B cell (primary cell): Measurements from ENCODE around the gene CD14. TPM values are rescaled to one million over a fixed set of nuclear protein-coding genes. Genes with fewer than 3 reads are reported as not detected.

Source experiments
- ATAC-seq: fragments of 200-7000 bp; cut with Tn5 transposase; one replicate; pipeline ENCODE4 v1.10.0; 2021; ENCODE audit warnings: low read depth, mild to moderate bottlenecking, moderate number of reproducible peaks, moderate library complexity
- CTCF ChIA-PET: fragments of 350-600 bp; sonication (Branson Sonifier 250); formaldehyde crosslinking; loops from one replicate; lab custom pipeline; 2021; ENCODE audit warnings: antibody characterized with exemption, inconsistent platforms; lab: Charles Lee
- POLR2A ChIA-PET: fragments of 350-600 bp; sonication (Branson Sonifier 250); formaldehyde crosslinking; loops from one replicate; lab custom pipeline; 2021; ENCODE audit warnings: antibody characterized with exemption; lab: Charles Lee
- DNase-seq: peaks from one replicate; pipeline ENCODE4 v3.0.0; 2013
- H2AFZ ChIP-seq: 2 replicates; pipeline ENCODE4 v1.6.1; 2012; ENCODE audit warnings: mild to moderate bottlenecking, low read depth, low read length; ENCODE audit not compliant: insufficient read depth, poor library complexity, severe bottlenecking
- H3K27ac ChIP-seq, 2 donors: 1 replicate in 1 of 2; 2 replicates in 1 of 2; pipeline ENCODE4 v1.5.1; 2012 to 2013; ENCODE audit warnings: low read length in 2 of 2, mild to moderate bottlenecking in 2 of 2, moderate library complexity in 1 of 2
- H3K27me3 ChIP-seq, 4 experiments: fragments of 200-600 bp in 1 of 4; sonication (generic) in 1 of 4; replicated peaks in 1 of 4; 1 replicate in 2 of 4; 2 replicates in 2 of 4; pipeline versions ENCODE4 v1.6.1 to v1.7.0; 2013 to 2016; ENCODE audit warnings: low read length in 3 of 4, mild to moderate bottlenecking in 2 of 4, mixed read lengths in 1 of 4, moderate library complexity in 1 of 4; ENCODE audit not compliant: insufficient read depth in 4 of 4, control insufficient read depth in 3 of 4; ENCODE audit errors: control extremely low read depth in 1 of 4
- H3K36me3 ChIP-seq, 2 experiments: replicated peaks in 1 of 2; 1 replicate in 1 of 2; 2 replicates in 1 of 2; pipeline versions ENCODE4 v1.6.1 to v1.7.1; 2013; ENCODE audit warnings: low read length in 1 of 2; ENCODE audit not compliant: insufficient read depth in 2 of 2, control insufficient read depth in 1 of 2; ENCODE audit errors: control extremely low read depth in 1 of 2, extremely low read depth in 1 of 2
- H3K4me1 ChIP-seq, 2 donors: fragments of 200-600 bp in 1 of 2; sonication (generic) in 1 of 2; 1 replicate in 1 of 2; 2 replicates in 1 of 2; pipeline versions ENCODE4 v1.5.1 to v1.6.1; 2013 to 2017; ENCODE audit warnings: low read length in 2 of 2; ENCODE audit not compliant: control insufficient read depth in 2 of 2, insufficient read depth in 2 of 2
- H3K4me2 ChIP-seq: replicated peaks from 2 replicates; pipeline ENCODE3; 2012; ENCODE audit warnings: mild to moderate bottlenecking, low read depth, low read length; ENCODE audit not compliant: poor library complexity, severe bottlenecking
- H3K4me3 ChIP-seq, 5 experiments: fragments of 200-600 bp in 1 of 5; sonication (generic) in 1 of 5; 1 replicate in 3 of 5; 2 replicates in 2 of 5; pipeline versions ENCODE4 v1.5.1 to v1.7.0; 2011 to 2016; ENCODE audit warnings: low read length in 4 of 5, mild to moderate bottlenecking in 4 of 5, low read depth in 2 of 5, control low read depth in 1 of 5, moderate library complexity in 1 of 5; ENCODE audit not compliant: insufficient read depth in 1 of 5; ENCODE audit errors: control extremely low read depth in 1 of 5, extremely low read depth in 1 of 5
- H3K79me2 ChIP-seq: fragments of 200-600 bp; sonication (generic); one replicate; pipeline ENCODE4 v1.6.0; 2016; ENCODE audit warnings: low read length; ENCODE audit not compliant: control insufficient read depth, insufficient read depth
- H3K9ac ChIP-seq: fragments of 200-600 bp; sonication (generic); 2 replicates; pipeline ENCODE4 v1.6.1; 2017; ENCODE audit warnings: mild to moderate bottlenecking, low read length, moderate library complexity
- H3K9me3 ChIP-seq, 3 donors: one replicate each; pipeline versions ENCODE4 v1.6.1 to v1.7.1; 2013; ENCODE audit warnings: low read length in 2 of 3; ENCODE audit not compliant: control insufficient read depth in 2 of 3, insufficient read depth in 1 of 3; ENCODE audit errors: control extremely low read depth in 1 of 3
- H4K20me1 ChIP-seq: 2 replicates; pipeline ENCODE4 v1.6.0; 2012; ENCODE audit warnings: mild to moderate bottlenecking, low read length; ENCODE audit not compliant: insufficient read depth, control insufficient read depth, poor library complexity, severe bottlenecking
- H3K27ac Mint-ChIP-seq: one replicate; pipeline ENCODE4 v1.8.0; 2021; ENCODE audit warnings: mixed read lengths
- H3K27me3 Mint-ChIP-seq: one replicate; pipeline ENCODE4 v1.8.0; 2021; ENCODE audit warnings: mixed read lengths
- H3K4me1 Mint-ChIP-seq: one replicate; pipeline ENCODE4 v1.8.0; 2021; ENCODE audit warnings: mixed read lengths
- H3K4me3 Mint-ChIP-seq: one replicate; pipeline ENCODE4 v1.8.0; 2021; ENCODE audit warnings: mixed read lengths
- H3K9me3 Mint-ChIP-seq: one replicate; pipeline ENCODE4 v1.8.0; 2022; ENCODE audit warnings: mixed read lengths; ENCODE audit not compliant: insufficient read depth
- EZH2 ChIP-seq: IDR thresholded peaks from 2 replicates; pipeline ENCODE4 v1.6.1; 2012; ENCODE audit warnings: borderline replicate concordance, low read depth, mild to moderate bottlenecking, moderate library complexity, low read length; ENCODE audit not compliant: insufficient read depth, poor library complexity, severe bottlenecking
- WGBS: methylation state at CpG from one replicate; pipeline ENCODE4 v1.1.5; 2013; ENCODE audit warnings: missing lambda C conversion rate; ENCODE audit not compliant: insufficient coverage; 5-methylcytosine and 5-hydroxymethylcytosine counted together
- intact Hi-C: fragments of 100-400 bp; cut with micrococcal nuclease; formaldehyde crosslinking; loops from one replicate; pipeline ENCODE4 v1.10.0; 2022
- polyA plus RNA-seq: library from polyadenylated mRNA; depleted of rRNA; stranded (reverse); fragments of >200 nt; gene quantifications from 2 replicates; pipeline ENCODE4 v1.2.3, GENCODE V29; 2012
- total RNA-seq, 2 donors: library from RNA; stranded (reverse); fragments of 120-200 nt in 1 of 2; gene quantifications; 1 replicate in 1 of 2; 2 replicates in 1 of 2; pipeline versions ENCODE4 v1.2.3 to v1.2.4, GENCODE V29; 2013 to 2022
- TF ChIP-seq, protein P1 (sequence below): fragments of 200-600 bp; IDR thresholded peaks from one replicate; pipeline ENCODE4 v1.8.0; 2022; ENCODE audit warnings: antibody characterized with exemption, mild to moderate bottlenecking

Gene CD14
- total and polyA plus RNA-seq, 2 donors (not counting 1 experiment from before 2014, with no cell fraction given), result 1.8 to 11.4 TPM

DNA sequence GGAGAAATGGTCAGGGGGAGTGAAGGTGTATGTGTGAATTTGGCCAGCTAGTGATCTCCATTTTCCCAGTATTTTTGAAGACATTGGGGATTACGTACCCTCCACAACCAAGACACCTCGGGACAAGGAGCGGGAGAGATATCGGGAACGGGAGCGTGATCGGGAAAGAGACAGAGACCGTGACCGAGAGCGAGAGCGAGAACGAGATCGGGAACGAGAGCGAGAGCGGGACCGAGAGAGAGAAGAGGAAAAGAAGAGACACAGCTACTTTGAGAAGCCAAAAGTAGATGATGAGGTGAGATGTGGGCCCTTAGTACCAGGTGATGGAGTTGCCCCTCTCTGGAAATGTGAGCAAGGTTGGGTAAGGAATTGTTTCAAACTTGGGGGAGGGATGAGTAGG, 25.9 kb upstream of the CD14 start:
- no peaks in the 10 kb centered on the region for H3K9me3 Mint-ChIP-seq
- no peaks in the 10 kb centered on the region for H3K4me1 Mint-ChIP-seq
- ATAC-seq (no peak), DNase-seq (no peak)
- intact Hi-C loops, result no loop called here
- WGBS, result 97% methylated on average over 12 of the region's 17 CpGs
- no peaks in the 10 kb centered on the region for H3K27me3 ChIP-seq
- H2AFZ ChIP-seq, result no peak overlapping the region
- no peak overlapping the region for H3K4me2 ChIP-seq
- H3K9ac ChIP-seq, result no peak overlapping the region
- CTCF ChIA-PET, result no interaction called here
- H4K20me1 ChIP-seq, result no peaks in the 10 kb centered on the region
- H3K4me3 Mint-ChIP-seq, result no peak overlapping the region
- no peaks in the 10 kb centered on the region for H3K27me3 Mint-ChIP-seq
- H3K4me1 ChIP-seq, result no peaks in the 10 kb centered on the region
- no peaks in the 10 kb centered on the region for H3K9me3 ChIP-seq
- TF ChIP-seq, protein P1, sequence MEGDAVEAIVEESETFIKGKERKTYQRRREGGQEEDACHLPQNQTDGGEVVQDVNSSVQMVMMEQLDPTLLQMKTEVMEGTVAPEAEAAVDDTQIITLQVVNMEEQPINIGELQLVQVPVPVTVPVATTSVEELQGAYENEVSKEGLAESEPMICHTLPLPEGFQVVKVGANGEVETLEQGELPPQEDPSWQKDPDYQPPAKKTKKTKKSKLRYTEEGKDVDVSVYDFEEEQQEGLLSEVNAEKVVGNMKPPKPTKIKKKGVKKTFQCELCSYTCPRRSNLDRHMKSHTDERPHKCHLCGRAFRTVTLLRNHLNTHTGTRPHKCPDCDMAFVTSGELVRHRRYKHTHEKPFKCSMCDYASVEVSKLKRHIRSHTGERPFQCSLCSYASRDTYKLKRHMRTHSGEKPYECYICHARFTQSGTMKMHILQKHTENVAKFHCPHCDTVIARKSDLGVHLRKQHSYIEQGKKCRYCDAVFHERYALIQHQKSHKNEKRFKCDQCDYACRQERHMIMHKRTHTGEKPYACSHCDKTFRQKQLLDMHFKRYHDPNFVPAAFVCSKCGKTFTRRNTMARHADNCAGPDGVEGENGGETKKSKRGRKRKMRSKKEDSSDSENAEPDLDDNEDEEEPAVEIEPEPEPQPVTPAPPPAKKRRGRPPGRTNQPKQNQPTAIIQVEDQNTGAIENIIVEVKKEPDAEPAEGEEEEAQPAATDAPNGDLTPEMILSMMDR, result no peak
- TF ChIP-seq EZH2, result no peak
- peaks cover 0 to 89% of the 10 kb centered on the region in 2 experiments for H3K36me3 ChIP-seq
- H3K27ac Mint-ChIP-seq, result no peak overlapping the region
- POLR2A ChIA-PET, result no interaction called here
- no peak overlapping the region for H3K27ac ChIP-seq
- H3K79me2 ChIP-seq, result no peaks in the 10 kb centered on the region
- H3K4me3 ChIP-seq, result no peak overlapping the region

DNA sequence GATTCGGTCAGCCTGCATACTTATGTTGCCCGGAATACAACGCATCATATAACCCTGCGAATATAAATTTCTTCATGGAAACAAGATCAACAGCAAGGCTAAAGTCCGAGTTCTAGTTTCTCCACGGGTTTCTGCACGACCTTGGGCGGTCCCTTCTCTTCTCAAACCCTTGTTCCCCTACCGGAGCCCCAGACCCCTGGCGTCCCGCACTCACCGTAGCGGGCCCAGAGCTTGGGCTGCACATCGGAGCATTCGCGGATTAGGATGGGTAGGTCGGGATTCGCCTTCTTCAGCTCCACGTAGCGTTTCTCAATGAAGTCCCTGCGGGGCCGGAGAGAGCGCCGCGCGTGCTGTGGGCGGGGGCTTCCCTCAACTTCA, 14.1 kb upstream of the CD14 start:
- peak overlapping the region; percentile 99 for H3K4me3 Mint-ChIP-seq
- Histone ChIP-seq H3K79me2 (peaks cover 65% of the 10 kb centered on the region), H3K4me1 (peaks cover 15 to 20% of the 10 kb centered on the region in 2 donors), H3K4me3 (peak overlapping the region; percentile 81 to 94 (median 89)), H2AFZ (peak overlapping the region; percentile 89), H3K27me3 (no peaks in the 10 kb centered on the region), H4K20me1 (peaks cover 5% of the 10 kb centered on the region), H3K9ac (peak overlapping the region; percentile 81), H3K27ac (peak overlapping the region; percentile 88 to 93), H3K4me2 (peak overlapping the region; percentile 83), H3K36me3 (peaks cover 1 to 45% of the 10 kb centered on the region in 2 experiments), H3K9me3 (no peaks in the 10 kb centered on the region)
- CTCF ChIA-PET, result interaction anchor here (0.6 to 1.8 kb wide), 15 partner anchors 8 to 403 kb away, joined by 3 to 16 read pairs (median 4); partner anchors contain the start of genes ANKHD1, EIF4EBP3, HARS1 and HARS2
- peaks cover 36% of the 10 kb centered on the region for H3K4me1 Mint-ChIP-seq
- POLR2A ChIA-PET, result interaction anchor here (0.8 to 1.8 kb wide), 12 partner anchors 8 to 245 kb away, joined by 3 to 19 read pairs (median 6); partner anchors contain the start of genes ANKHD1, CD14, HARS1 and HARS2
- intact Hi-C loops, result loop anchor here (1.0 kb wide), 7 partner anchors 8 to 246 kb away; partner anchors contain the start of genes ANKHD1, APBB3, EIF4EBP3 and HARS1
- peak overlapping the region; percentile 98 for H3K27ac Mint-ChIP-seq
- TF ChIP-seq EZH2, result no peak
- TF ChIP-seq, protein P1, result no peak
- DNase-seq, result no peak
- ATAC-seq, result no peak
- under 1% methylated on average over 27 of the region's 27 CpGs for WGBS
- H3K9me3 Mint-ChIP-seq, result no peaks in the 10 kb centered on the region
- H3K27me3 Mint-ChIP-seq, result no peaks in the 10 kb centered on the region
